ENCODE results near the gene DLG4. TPM values are rescaled to one million over a fixed set of nuclear protein-coding genes. Genes with fewer than 3 reads are reported as not detected.

The DLG4 gene
- total and polyA plus RNA-seq, 2 donors (not counting 3 experiments of a cell fraction or from before 2014, with no cell fraction given) = 14.9 to 34.6 TPM

DNA sequence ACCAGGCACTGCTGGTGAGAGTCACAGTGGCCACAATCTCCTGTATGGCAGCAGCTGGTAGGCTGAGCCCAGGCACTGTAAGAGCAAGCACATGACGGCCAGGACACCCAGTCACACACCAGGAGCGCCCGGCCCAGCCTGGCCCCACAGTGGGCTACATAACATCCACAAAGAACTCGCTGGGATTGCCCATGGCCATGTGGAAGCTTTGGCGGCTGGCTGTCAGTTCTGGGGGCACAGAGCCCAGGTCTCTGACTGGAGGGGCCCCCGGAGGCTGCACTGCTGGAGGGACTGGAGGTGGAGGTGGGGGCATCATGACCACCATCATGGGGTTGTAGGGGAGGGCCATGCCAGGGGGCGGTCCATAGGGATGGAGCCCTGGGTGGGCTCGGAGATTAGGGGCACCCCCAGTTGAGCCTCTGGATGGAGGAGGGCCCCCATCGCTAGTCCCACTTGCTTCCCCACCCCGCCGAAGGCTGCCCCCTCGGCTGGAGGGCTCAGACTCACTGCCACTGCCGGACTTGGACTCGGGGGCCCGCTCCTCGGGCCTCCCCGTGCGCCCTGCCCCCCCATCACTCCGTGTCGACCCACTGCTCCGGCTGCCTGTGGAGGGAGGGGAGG, 6.2 kb upstream of the DLG4 start:
- Histone ChIP-seq H3K4me2 (ENCODE audit: insufficient read depth, low read length) (no peak overlapping the region), H3K79me2 (ENCODE audit: control insufficient read depth, insufficient read depth, low read length) (peaks cover 7% of the 10 kb centered on the region), H3K9ac (replicated peaks; ENCODE audit: extremely low read depth, insufficient read depth, low read length) (no peak overlapping the region), H2AFZ (ENCODE audit: low read depth, low read length) (no peak overlapping the region), H3K9me1 (replicated peaks; ENCODE audit: control insufficient read depth, extremely low read depth, insufficient read depth, low read length) (no peaks in the 10 kb centered on the region), H3K4me3 (replicated peaks in 1 of 3; ENCODE audit: insufficient read depth in 1 of 3, low read depth in 1 of 3, low read length in 3 of 3) (no peak overlapping the region), H4K20me1 (replicated peaks; ENCODE audit: control insufficient read depth, extremely low read depth, insufficient read depth, low read length) (no peaks in the 10 kb centered on the region), H3K36me3 (ENCODE audit: control insufficient read depth in 2 of 2, extremely low read depth in 1 of 2, insufficient read depth in 2 of 2, low read length in 2 of 2) (peaks cover 27 to 58% of the 10 kb centered on the region in 2 experiments), H3K27ac (ENCODE audit: insufficient read depth, low read depth, low read length) (no peak overlapping the region), H3K9me3 (replicated peaks; ENCODE audit: control insufficient read depth, insufficient read depth, low read length) (no peaks in the 10 kb centered on the region), H3K27me3 (ENCODE audit: control insufficient read depth in 2 of 2, insufficient read depth in 2 of 2, low read length in 2 of 2) (no peaks in the 10 kb centered on the region), H3K4me1 (ENCODE audit: control insufficient read depth, extremely low read depth, insufficient read depth, low read length) (no peaks in the 10 kb centered on the region)
- FAIRE-seq (no peak), DNase-seq (ENCODE audit: low read depth, low spot score) (no peak)
- dilution Hi-C loops (cut with MboI; ENCODE audit: extremely low pct_ligation_motif_present, low sequenced_read_pairs) (no loop called here), intact Hi-C loops (cut with micrococcal nuclease) (no loop called here)
- ChIA-PET POLR2A (no interaction called here), CTCF (interaction anchor here (1.6 kb wide), 1 partner anchor 180 kb away, joined by 4 read pairs; no protein-coding TSS in a partner anchor)
- TF ChIP-seq, protein P1, sequence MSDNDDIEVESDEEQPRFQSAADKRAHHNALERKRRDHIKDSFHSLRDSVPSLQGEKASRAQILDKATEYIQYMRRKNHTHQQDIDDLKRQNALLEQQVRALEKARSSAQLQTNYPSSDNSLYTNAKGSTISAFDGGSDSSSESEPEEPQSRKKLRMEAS (IDR thresholded peaks at IDR 0.05; ENCODE audit: insufficient read depth, insufficient read length) = no peak
- no peak for TF ChIP-seq FOS (IDR thresholded peaks at IDR 0.05; ENCODE audit: borderline replicate concordance, insufficient read depth, low read length)
- TF ChIP-seq, protein P2, sequence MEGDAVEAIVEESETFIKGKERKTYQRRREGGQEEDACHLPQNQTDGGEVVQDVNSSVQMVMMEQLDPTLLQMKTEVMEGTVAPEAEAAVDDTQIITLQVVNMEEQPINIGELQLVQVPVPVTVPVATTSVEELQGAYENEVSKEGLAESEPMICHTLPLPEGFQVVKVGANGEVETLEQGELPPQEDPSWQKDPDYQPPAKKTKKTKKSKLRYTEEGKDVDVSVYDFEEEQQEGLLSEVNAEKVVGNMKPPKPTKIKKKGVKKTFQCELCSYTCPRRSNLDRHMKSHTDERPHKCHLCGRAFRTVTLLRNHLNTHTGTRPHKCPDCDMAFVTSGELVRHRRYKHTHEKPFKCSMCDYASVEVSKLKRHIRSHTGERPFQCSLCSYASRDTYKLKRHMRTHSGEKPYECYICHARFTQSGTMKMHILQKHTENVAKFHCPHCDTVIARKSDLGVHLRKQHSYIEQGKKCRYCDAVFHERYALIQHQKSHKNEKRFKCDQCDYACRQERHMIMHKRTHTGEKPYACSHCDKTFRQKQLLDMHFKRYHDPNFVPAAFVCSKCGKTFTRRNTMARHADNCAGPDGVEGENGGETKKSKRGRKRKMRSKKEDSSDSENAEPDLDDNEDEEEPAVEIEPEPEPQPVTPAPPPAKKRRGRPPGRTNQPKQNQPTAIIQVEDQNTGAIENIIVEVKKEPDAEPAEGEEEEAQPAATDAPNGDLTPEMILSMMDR (IDR thresholded peaks at IDR 0.05; ENCODE audit: extremely low read depth in 1 of 2, insufficient read depth in 1 of 2, low read depth in 1 of 2, low read length in 2 of 2) = no peak
- TF ChIP-seq POLR2A (IDR thresholded peaks at IDR 0.05; ENCODE audit: low read depth, low read length) = no peak
- no peak for TF ChIP-seq JUN (IDR thresholded peaks at IDR 0.05; ENCODE audit: borderline replicate concordance, insufficient read depth, insufficient read length, low read depth)
- no TSS peak for BruUV-seq (replicated peaks)

All from endothelial cell of umbilical vein (primary cell).